GM21526 (cell line): Measurements from ENCODE around the gene ZNF747.
"Not testable (repeated sequence)": the region's sequence is repeated elsewhere in the genome, so short reads cannot be mapped to it uniquely, and the experiment has no call there.

Experiments used
- ATAC-seq: cut with Tn5 transposase; IDR thresholded peaks from one replicate; pipeline ENCODE4 v1.9.1; 2021; ENCODE audit warnings: moderate library complexity; ENCODE audit not compliant: unreplicated experiment, low FRiP score

Gene ZNF747

DNA sequence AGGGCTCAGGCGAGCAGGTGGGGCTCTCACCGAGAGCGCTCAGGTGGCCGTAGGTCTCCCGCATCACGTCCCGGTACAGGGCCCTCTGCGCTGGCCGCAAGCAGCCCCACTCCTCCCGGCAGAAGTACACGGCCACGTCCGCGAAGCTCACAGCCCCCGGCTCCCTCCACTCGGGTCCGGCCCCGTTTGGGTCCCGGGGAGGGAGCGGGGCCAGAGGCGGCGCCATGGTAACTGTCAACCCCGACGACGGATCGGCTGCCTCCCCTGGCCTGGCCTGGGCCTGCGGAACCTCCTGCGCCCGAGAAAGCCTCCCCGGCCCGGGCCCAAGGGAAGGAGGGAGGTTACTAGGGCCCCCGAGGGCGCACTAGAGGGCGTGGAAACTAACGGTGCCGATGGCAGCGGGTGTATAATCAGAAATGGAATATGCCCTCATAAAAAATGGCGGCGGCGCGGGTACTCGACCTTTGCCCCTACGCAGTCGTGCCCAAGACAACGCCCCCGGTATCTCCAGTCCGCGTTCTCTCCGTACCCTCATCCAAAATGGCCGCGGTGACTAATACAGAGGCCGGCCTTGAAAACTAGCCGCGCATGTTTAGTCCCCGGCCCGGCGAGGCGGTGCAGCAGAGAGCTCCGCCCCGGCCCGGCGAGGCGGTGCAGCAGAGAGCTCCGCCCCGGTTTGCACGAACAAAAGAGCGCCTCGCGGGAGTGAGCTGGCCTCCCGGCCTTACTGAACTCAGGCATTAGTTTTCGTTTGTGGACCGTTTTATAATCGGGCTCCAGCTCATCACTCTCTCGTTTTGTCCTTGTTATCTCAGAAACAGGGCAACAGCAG, 23.5 kb upstream of the ZNF747 start, which contains the start of gene ZNF764:
Gene ZNF764 (minus strand): TSS at position 418 of the 832 bp plus-strand sequence. CDS start 192 bp downstream, at position 226.
- peak; percentile 73 for ATAC-seq

GRCh38 chr16:30557707-30557956, 23.0 kb upstream of the ZNF747 start:
- no peak for ATAC-seq

GRCh38 chr16:30556125-30556473, 21.4 kb upstream of the ZNF747 start:
- no peak for ATAC-seq

- ATAC-seq: no peak
Observed at GRCh38 chr16:30555315-30556124, 20.9 kb upstream of the ZNF747 start.

- no peak for ATAC-seq
Observed at GRCh38 chr16:30554557-30555314, 20.1 kb upstream of the ZNF747 start.

DNA sequence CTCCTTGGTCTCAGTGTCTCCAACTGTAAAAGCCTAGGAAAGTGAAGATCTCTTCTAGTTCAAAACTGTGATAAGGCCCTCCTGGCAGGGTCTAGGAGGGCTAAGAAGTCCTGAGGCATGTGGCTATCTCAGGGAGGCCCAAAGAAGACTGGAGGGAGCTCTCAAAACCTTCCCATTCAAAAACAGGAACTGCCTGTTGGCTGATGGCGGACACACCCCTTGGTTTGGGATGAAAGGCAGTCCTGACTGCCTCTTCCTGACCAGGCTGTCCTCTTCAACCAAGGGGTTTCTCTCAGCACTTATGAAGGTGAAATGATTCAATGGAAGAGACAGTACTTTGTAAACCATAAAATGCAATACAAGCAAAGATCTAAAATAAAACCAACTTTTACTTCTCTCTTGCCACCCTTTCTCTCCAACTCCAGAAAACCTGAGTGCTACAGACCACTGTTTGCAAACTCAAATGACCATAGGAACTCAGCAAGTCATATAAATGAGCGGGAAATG, 18.8 kb upstream of the ZNF747 start:
- no peak for ATAC-seq

- ATAC-seq: no peak
Observed at GRCh38 chr16:30552956-30553355, 18.3 kb upstream of the ZNF747 start.

DNA sequence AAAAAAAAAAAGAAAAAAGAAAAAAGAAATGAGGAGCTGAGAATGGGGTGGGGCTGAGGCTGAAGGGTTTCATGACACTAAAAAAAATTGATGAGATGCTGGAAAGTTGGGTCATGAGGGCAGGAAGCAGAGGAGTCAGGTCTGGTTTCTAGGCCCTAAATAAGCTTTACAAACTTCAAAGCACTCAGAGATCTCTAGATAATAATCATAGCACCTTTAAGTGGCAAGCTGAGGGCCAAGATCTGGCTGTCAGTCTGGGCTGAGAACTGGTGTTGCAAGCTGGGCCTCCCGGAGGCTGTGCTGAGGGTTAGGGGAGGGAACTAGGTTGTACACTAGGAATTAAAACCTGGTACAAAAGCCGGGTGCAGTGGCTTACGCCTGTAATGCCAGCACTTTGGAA, 17.1 kb upstream of the ZNF747 start:
- ATAC-seq: no peak

DNA sequence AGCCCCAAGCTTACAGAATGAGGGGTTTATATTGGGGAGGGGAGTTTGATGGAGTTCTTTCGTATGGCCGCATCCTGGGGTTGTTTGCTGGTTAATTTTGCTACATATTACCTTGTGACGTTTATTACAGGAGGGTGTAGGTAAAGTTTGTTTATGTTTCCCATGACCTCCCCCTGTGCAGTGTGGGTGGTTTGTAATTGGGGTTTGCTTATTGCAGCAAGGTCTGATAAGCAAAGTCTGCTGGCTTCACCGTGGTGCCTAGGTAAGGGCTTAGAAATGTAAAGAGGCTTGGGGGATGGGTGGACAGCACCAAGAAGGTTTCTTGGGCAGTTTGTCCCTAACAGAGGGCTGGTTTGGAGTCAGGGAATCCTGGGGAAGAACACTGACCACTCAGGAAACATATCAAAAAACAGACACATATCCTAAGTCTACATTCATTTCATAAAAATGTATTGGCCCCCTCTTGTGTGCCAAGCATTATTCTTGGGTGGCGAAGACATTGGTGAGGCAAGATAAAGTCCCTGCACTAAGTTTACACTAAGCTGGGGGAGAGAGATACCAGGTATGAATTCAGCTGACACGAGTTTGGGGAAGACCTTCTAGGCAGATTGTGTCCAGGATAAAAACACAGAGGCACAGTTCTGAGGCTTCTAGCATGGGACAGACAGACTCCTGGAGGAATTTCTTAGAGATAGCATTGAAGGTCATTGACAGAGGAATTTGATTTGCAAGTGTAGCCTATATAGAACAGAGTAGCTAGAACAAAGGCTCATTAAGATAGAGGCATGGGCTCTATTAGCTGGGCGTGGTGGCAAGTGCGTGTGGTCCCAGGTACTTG, 14.0 kb upstream of the ZNF747 start:
- no peak for ATAC-seq

DNA sequence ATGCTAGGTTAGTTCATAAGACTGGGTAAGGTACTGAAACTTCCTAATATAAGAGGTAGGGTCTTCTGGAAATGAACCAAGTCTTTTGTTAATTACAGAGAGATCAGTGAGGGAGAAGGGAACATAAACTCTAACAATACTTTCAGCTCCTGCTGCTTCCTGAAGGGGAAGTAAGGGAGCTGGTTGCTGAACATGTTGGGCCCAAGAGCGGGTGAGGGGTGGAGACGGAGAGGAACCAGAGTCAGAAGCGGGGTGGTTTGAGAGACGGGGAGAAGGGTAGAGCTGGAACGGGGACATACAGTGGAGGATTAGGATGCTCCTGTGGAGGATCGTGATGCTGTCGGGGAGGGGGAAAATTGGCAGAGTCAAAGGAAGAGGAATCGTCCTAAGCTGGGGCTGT, 11.5 kb upstream of the ZNF747 start:
- no peak for ATAC-seq

DNA sequence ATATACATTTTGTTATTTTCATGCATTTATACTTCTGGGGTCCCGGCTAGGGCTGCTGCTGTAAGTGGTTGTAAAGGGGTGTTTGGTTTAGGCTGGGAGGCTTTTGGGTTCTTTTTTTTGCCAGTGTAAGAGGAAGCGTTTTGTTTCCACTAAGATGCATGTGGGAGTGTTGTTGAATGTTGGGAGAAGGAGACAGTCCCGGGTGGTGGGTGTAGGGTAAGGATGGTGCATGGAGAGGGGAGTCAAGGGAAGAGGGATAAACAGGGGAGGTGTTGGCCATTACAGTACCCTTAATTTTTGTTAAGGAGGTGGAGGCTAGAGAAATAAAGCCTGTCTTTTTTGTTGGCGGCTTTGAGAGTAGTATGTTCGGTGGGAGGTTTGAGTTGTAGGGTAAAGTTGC, 8.4 kb upstream of the ZNF747 start:
- no peak for ATAC-seq

- no peak for ATAC-seq
Observed at GRCh38 chr16:30541502-30542329, 7.1 kb upstream of the ZNF747 start.

GRCh38 chr16:30540916-30541464, 6.3 kb upstream of the ZNF747 start:
- not testable (repeated sequence) for ATAC-seq

- ATAC-seq: not testable (repeated sequence)
Observed at GRCh38 chr16:30539986-30540526, 5.4 kb upstream of the ZNF747 start.

DNA sequence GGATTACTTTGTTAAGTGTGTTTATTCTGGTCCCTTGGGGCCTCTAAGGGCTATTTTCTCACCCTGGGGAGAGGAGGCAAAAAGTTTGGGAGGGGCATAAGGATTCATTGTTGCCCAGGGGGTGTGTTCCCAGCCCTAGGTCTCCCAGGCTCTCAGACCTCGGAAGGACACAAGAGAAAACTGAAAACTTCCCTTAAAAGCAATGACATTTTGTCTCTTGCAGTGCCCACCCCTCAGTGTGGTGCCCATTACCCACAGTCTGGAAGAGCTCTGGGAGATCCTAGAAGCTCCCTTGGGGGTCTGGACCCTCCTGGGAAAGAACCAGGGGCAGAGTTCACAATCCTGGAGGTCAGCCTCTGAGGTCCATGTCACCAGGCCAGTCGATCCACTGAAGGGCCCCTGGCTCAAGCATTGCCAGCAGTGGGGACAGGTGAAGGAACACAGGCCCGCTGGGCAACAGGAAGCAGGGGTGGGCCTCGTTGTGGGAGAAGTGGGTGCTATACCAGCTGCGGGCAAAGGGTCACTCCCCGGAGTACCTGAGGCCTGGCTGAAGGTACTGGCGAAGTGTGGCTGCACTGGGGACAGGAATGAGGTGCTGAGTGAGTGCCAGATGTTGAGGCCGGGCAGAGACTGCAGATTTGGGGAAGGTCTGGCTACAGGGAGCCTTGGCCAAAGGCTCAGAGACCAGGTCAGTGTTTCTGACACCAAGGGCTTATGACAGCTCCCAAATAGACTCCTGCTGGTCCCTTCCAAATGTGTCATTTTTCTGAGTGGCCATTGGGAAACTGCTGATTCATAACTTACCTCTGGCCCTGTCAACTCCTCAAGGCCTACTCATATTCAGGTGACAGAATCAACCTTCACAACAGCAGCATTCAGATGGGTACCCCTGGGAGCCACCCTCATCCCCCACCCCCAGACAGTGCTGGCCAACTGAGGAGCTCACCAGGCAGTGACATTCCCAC, 4.6 kb upstream of the ZNF747 start:
- no peak for ATAC-seq

DNA sequence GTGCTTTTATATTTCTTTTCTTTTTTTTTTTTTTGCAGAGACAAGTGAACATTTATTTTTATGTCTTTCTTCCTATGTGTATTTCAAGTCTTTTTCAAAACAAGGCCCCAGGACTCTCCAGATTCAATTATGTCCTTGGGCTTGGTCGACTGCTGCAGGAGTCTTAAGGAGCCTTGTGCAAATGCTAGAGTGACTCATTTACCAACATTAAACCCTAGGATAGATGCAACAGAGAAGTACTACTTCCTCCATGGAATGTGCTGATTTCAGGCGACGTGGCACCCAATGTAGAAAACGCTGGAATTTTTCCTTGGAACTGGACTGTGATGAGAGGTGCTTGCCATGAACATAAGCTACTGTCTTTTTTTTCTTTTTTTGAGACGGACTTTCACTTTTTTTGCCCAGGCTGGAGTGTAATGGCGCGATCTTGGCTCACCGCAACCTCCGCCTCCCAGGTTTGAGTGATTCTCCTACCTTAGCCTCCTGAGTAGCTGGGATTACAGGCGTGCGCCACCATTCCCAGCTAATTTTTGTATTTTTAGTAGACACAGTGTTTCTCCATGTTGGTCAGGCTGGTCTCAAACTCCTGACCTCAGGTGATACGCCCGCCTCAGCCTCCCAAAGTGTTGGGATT, 1.9 kb upstream of the ZNF747 start:
- ATAC-seq: not testable (repeated sequence)

GRCh38 chr16:30535777-30536190, 1.1 kb upstream of the ZNF747 start:
- ATAC-seq: peak; percentile 65
